GM12878 (cell line): ENCODE results near the gene RUBCNL. TPM values are rescaled to one million over a fixed set of nuclear protein-coding genes. Genes with fewer than 3 reads are reported as not detected.

Experiments
- ATAC-seq: fragments of 200-7000 bp; cut with Tn5 transposase; 3 replicates; pipeline ENCODE4 v1.9.1; 2020; ENCODE audit warnings: mild to moderate bottlenecking, moderate library complexity
- BruUV-seq: library from RNA; stranded (reverse); fragments of 400-500 nt; replicated peaks from 2 replicates; lab custom pipeline; 2021; lab: Mats Ljungman, UMichigan
- CTCF ChIA-PET: fragments of 300-600 bp; sonication (Branson Sonifier 250); formaldehyde crosslinking; extraction: SDS; loops from one replicate; lab custom pipeline; 2021; ENCODE audit warnings: inconsistent platforms; lab: Yijun Ruan, JAX
- POLR2A ChIA-PET: fragments of 350-600 bp; formaldehyde crosslinking; extraction: SDS; loops from one replicate; lab custom pipeline; 2021; ENCODE audit warnings: inconsistent platforms; lab: Charles Lee
- RAD21 ChIA-PET: fragments of 300-600 bp; sonication (Branson Sonifier 250); formaldehyde crosslinking; loops from one replicate; lab custom pipeline; 2023; ENCODE audit warnings: antibody characterized with exemption; ENCODE audit not compliant: unreplicated experiment; lab: Charles Lee
- SMC1A ChIA-PET: fragments of 300-600 bp; sonication (Branson Sonifier 250); formaldehyde crosslinking; loops from one replicate; lab custom pipeline; 2023; ENCODE audit not compliant: unreplicated experiment, uncharacterized antibody; lab: Charles Lee
- DNase-seq: peaks from one replicate; pipeline ENCODE4 v3.0.0-alpha.2; 2011; ENCODE audit warnings: low read depth, low spot score
- FAIRE-seq: peaks from 3 replicates; lab custom pipeline; 2011; peaks lifted over from hg19 to GRCh38; lab: Jason Lieb, UNC
- H2AFZ ChIP-seq: 2 replicates; pipeline ENCODE4 v1.6.0; 2011; ENCODE audit warnings: low read depth, low read length, control low read depth; ENCODE audit not compliant: control insufficient read depth
- H3K27ac ChIP-seq: 2 replicates; pipeline ENCODE4 v1.5.1; 2011; ENCODE audit warnings: control low read depth; ENCODE audit not compliant: control insufficient read depth, insufficient read depth
- H3K27me3 ChIP-seq, 2 experiments: replicated peaks in 1 of 2; 2 replicates each; pipeline versions ENCODE4 v1.6.0 to v1.6.1; 2011; ENCODE audit warnings: low read length in 1 of 2; ENCODE audit not compliant: control insufficient read depth in 2 of 2, insufficient read depth in 2 of 2
- H3K36me3 ChIP-seq, 2 experiments: 2 replicates each; pipeline ENCODE4 v1.5.1; 2011; ENCODE audit warnings: low read length in 1 of 2; ENCODE audit not compliant: control insufficient read depth in 2 of 2, insufficient read depth in 2 of 2
- H3K4me1 ChIP-seq: 2 replicates; pipeline ENCODE4 v1.6.1; 2011; ENCODE audit warnings: mild to moderate bottlenecking, low read length, moderate library complexity, mixed read lengths; ENCODE audit not compliant: control insufficient read depth, insufficient read depth
- H3K4me2 ChIP-seq: 2 replicates; pipeline ENCODE4 v1.6.0; 2011; ENCODE audit warnings: control low read depth; ENCODE audit not compliant: control insufficient read depth, insufficient read depth
- H3K4me3 ChIP-seq: fragments of 200-600 bp; sonication (generic); 2 replicates; pipeline ENCODE4 v1.5.1; 2016
- H3K79me2 ChIP-seq: 2 replicates; pipeline ENCODE4 v1.6.0; 2011; ENCODE audit warnings: low read length; ENCODE audit not compliant: control insufficient read depth, insufficient read depth
- H3K9ac ChIP-seq: 2 replicates; pipeline ENCODE4 v1.8.0; 2011; ENCODE audit warnings: low read length, control low read depth, mixed read lengths; ENCODE audit not compliant: control insufficient read depth, insufficient read depth
- H3K9me3 ChIP-seq: replicated peaks from 3 replicates; pipeline ENCODE4 v1.5.1; 2011; ENCODE audit warnings: mild to moderate bottlenecking, low read length; ENCODE audit not compliant: control insufficient read depth, insufficient read depth
- H4K20me1 ChIP-seq: 2 replicates; pipeline ENCODE4 v1.6.0; 2011; ENCODE audit not compliant: control insufficient read depth, insufficient read depth
- ASH2L ChIP-seq: fragments of 300-600, 200-600 bp; sonication (generic); IDR thresholded peaks from 2 replicates; pipeline ENCODE4 v1.6.1; 2017; ENCODE audit warnings: low read depth, mild to moderate bottlenecking, borderline replicate concordance
- ATF7 ChIP-seq: fragments of 450-650 bp; IDR thresholded peaks from 2 replicates; pipeline ENCODE4 v1.6.1; 2016; ENCODE audit warnings: low read depth, mild to moderate bottlenecking
- EGR1 ChIP-seq, 2 experiments: IDR thresholded peaks; 1 replicate in 1 of 2; 2 replicates in 1 of 2; pipeline ENCODE4 v1.6.1; 2011 to 2012; ENCODE audit warnings: low read depth in 2 of 2, low read length in 2 of 2, borderline replicate concordance in 1 of 2, mild to moderate bottlenecking in 1 of 2, moderate library complexity in 1 of 2
- ETV6 ChIP-seq, 2 experiments: fragments of 450-650 bp in 1 of 2; IDR thresholded peaks in 1 of 2; conservative IDR thresholded peaks in 1 of 2; 2 replicates each; pipeline ENCODE4 v1.6.1; 2014; ENCODE audit warnings: antibody characterized with exemption in 1 of 2, borderline replicate concordance in 1 of 2, low read depth in 1 of 2, mild to moderate bottlenecking in 1 of 2, moderate library complexity in 1 of 2
- NBN ChIP-seq: fragments of 450-650 bp; IDR thresholded peaks from 2 replicates; pipeline ENCODE4 v1.6.1; 2016
- NKRF ChIP-seq: fragments of 450-650 bp; conservative IDR thresholded peaks from 2 replicates; pipeline ENCODE4 v1.6.1; 2017; ENCODE audit warnings: mild to moderate bottlenecking, moderate library complexity
- PAX5 ChIP-seq: IDR thresholded peaks from 2 replicates; pipeline ENCODE4 v1.6.1; 2011; ENCODE audit warnings: low read depth, low read length, borderline replicate concordance
- PBX3 ChIP-seq: IDR thresholded peaks from 2 replicates; pipeline ENCODE4 v1.6.1; 2011; ENCODE audit warnings: mild to moderate bottlenecking, low read depth, low read length, moderate library complexity; ENCODE audit not compliant: insufficient replicate concordance
- PKNOX1 ChIP-seq: fragments of 450-650 bp; IDR thresholded peaks from 2 replicates; pipeline ENCODE4 v1.6.1; 2016; ENCODE audit warnings: mild to moderate bottlenecking
- PML ChIP-seq: IDR thresholded peaks from 2 replicates; pipeline ENCODE4 v1.6.1; 2012; ENCODE audit warnings: low read length, inconsistent platforms
- POLR2AphosphoS5 ChIP-seq: IDR thresholded peaks from 2 replicates; pipeline ENCODE4 v1.6.1; 2011; ENCODE audit warnings: mild to moderate bottlenecking, low read length, inconsistent platforms
- RCOR1 ChIP-seq: conservative IDR thresholded peaks from 2 replicates; pipeline ENCODE4 v1.6.1; 2012; ENCODE audit warnings: low read depth, low read length, improper control_type of control experiment
- SIN3A ChIP-seq: IDR thresholded peaks from 2 replicates; pipeline ENCODE4 v1.6.1; 2012; ENCODE audit warnings: low read depth, low read length, improper control_type of control experiment
- TBL1XR1 ChIP-seq: IDR thresholded peaks from 2 replicates; pipeline ENCODE4 v1.6.1; 2012; ENCODE audit warnings: low read depth, low read length, improper control_type of control experiment
- USF1 ChIP-seq: IDR thresholded peaks from 2 replicates; pipeline ENCODE4 v1.6.1; 2011; ENCODE audit warnings: borderline replicate concordance, low read depth, mild to moderate bottlenecking, moderate library complexity, mixed read lengths, low read length; ENCODE audit not compliant: insufficient read depth; ENCODE audit errors: extremely low read length
- YY1 ChIP-seq: IDR thresholded peaks from 2 replicates; pipeline ENCODE4 v1.6.1; 2011; ENCODE audit warnings: low read depth, mild to moderate bottlenecking, low read length
- WGBS: methylation state at CpG from one replicate; pipeline ENCODE4 v1.1.6; 2016; ENCODE audit warnings: low lambda C conversion rate; ENCODE audit not compliant: insufficient replicate concordance, insufficient coverage; ENCODE audit errors: missing lambda C conversion rate; 5-methylcytosine and 5-hydroxymethylcytosine counted together
- in situ Hi-C: fragments of 300-500 bp; cut with MboI; formaldehyde crosslinking; loops from 9 replicates; pipeline ENCODE4 v1.14.3; 2018; ENCODE audit warnings: mixed read lengths
- intact Hi-C: fragments of 100-400 bp; cut with micrococcal nuclease; formaldehyde crosslinking; loops from one replicate; pipeline ENCODE4 v1.14.2; 2022; ENCODE audit not compliant: unreplicated experiment
- polyA plus RNA-seq, 11 experiments: library from polyadenylated mRNA; depleted of rRNA in 4 of 11; unstranded in 6 of 11; stranded (reverse) in 5 of 11; fragments of >200 nt; fragmentation: Nextera tagmentation in 4 of 11; fragmentation: Illumina TruSeq in 1 of 11; extraction: Ambion mirVana in 4 of 11; extraction: Trizol in 1 of 11; gene quantifications; 1 replicate in 1 of 11; 2 replicates in 10 of 11; pipeline versions ENCODE4 v1.2.1 to v1.2.3, GENCODE V29; 2011 to 2016; ENCODE audit warnings: inconsistent platforms in 2 of 11, missing spikeins in 2 of 11, low read depth in 1 of 11
- total RNA-seq, 4 experiments: library from RNA; depleted of rRNA in 3 of 4; stranded (reverse); fragments of >200 nt in 3 of 4; fragmentation: Illumina TruSeq in 1 of 4; extraction: Trizol in 1 of 4; gene quantifications; 2 replicates each; pipeline versions ENCODE4 v1.2.1 to v1.2.3, GENCODE V29; 2013 to 2021

RUBCNL gene
- total and polyA plus RNA-seq, 10 of the 15 experiments (the other 5 are each of a cell fraction or from before 2014, with no cell fraction given) = 0.71 to 51.9 (median 38.2) TPM

- Histone ChIP-seq H3K4me3 (peak overlapping the region; percentile 61), H2AFZ (peak overlapping the region; percentile 37), H3K36me3 (no peaks in the 10 kb centered on the region), H3K4me1 (peaks cover 31% of the 10 kb centered on the region), H3K79me2 (peaks cover 47% of the 10 kb centered on the region), H4K20me1 (no peaks in the 10 kb centered on the region), H3K9me3 (no peaks in the 10 kb centered on the region), H3K9ac (peak overlapping the region; percentile 27), H3K4me2 (peak overlapping the region; percentile 83), H3K27ac (peak overlapping the region; percentile 85), H3K27me3 (no peaks in the 10 kb centered on the region)
- RAD21 ChIA-PET = interaction anchor here (0.7 to 7.6 kb wide), 2 partner anchors 16 to 208 kb away, joined by 4 to 100 read pairs; partner anchors contain the start of gene LCP1
- SMC1A ChIA-PET = interaction anchor here (0.6 to 7.9 kb wide), 16 partner anchors 8 to 694 kb away, joined by 3 to 81 read pairs (median 4); no protein-coding TSS in a partner anchor
- CTCF ChIA-PET = interaction anchor here (1.2 to 5.1 kb wide), 4 partner anchors 11 to 211 kb away, joined by 3 to 47 read pairs (median 8); no protein-coding TSS in a partner anchor
- intact Hi-C loops (loop anchor here (5.0 to 10.0 kb wide), 2 partner anchors 65 to 207 kb away; partner anchors contain the start of gene LCP1), in situ Hi-C loops (no loop called here)
- DNase-seq (peak; percentile 79), ATAC-seq (peak; percentile 60), FAIRE-seq (peak; percentile 35)
- BruUV-seq = TSS peak; percentile 46
- POLR2A ChIA-PET = interaction anchor here (0.8 to 3.4 kb wide), 5 partner anchors 10 to 205 kb away, joined by 3 to 25 read pairs (median 4); no protein-coding TSS in a partner anchor
- 43% methylated on average over 9 of the region's 9 CpGs for WGBS
- TF ChIP-seq EGR1 (IDR thresholded peaks at IDR 0.05; ENCODE audit: borderline replicate concordance in 1 of 2, low read depth in 2 of 2, low read length in 2 of 2) = peak in 1 of 2 experiments; percentile 8; a peak in 1 of 3 replicates
- peak; percentile 53; the same call in 1 of the 2 replicates for TF ChIP-seq NBN
- no peak for TF ChIP-seq NKRF
- TF ChIP-seq USF1 = no peak
- peak; percentile 64; the same call in 1 of the 2 replicates for TF ChIP-seq PML
- peak; percentile 69; the same call in 1 of the 2 replicates for TF ChIP-seq PAX5
- TF ChIP-seq ETV6 (conservative IDR thresholded peaks at IDR 0.05 in 1 of 2, IDR thresholded peaks at IDR 0.05 in 1 of 2; ENCODE audit: borderline replicate concordance in 1 of 2, low read depth in 1 of 2) = peak in 1 of 2 experiments; percentile 97; a peak in 2 of 4 replicates
- TF ChIP-seq SIN3A = no peak
- TF ChIP-seq PBX3 = peak; percentile 50
- TF ChIP-seq PKNOX1 = peak; percentile 65
- TF ChIP-seq POLR2AphosphoS5 = peak; percentile 50; the same call in 1 of the 2 replicates
- no peak for TF ChIP-seq ASH2L
- no peak for TF ChIP-seq TBL1XR1
- TF ChIP-seq YY1 = 0 out of 2 replicates have a peak, but pooled peaks have one; percentile 13
- no peak for TF ChIP-seq RCOR1
- TF ChIP-seq ATF7 = peak; percentile 54
Measured at GRCh38 chr13:46389457-46390451, 2.7 kb upstream of the RUBCNL start.
